Measurements from ENCODE around the gene DMTF1. TPM values are rescaled to one million over a fixed set of nuclear protein-coding genes. Genes with fewer than 3 reads are reported as not detected.

The DMTF1 gene
- total RNA-seq, 1 donor = 70.6 TPM

Small RNA genes lying within 50 kb of the gene (small RNA-seq; reads per million reads assigned to genes)
- gene RF00019 (not detected), gene RF02271 (not detected)

Other genes starting within 250 kb of the DMTF1 start
- gene ELAPOR2, start 92.8 kb upstream of the DMTF1 start, total RNA-seq = 0.88 and 4.0 TPM in 2 replicates
- gene TMEM243, start 67.3 kb downstream of the DMTF1 start, total RNA-seq = 31.2 and 35.5 TPM in 2 replicates
- gene CROT, start 193.2 kb downstream of the DMTF1 start, total RNA-seq = 14.8 and 20.0 TPM in 2 replicates

All from osteoblast (primary cell).